ENCODE measurements around the gene GALNT18.

GALNT18 gene

DNA sequence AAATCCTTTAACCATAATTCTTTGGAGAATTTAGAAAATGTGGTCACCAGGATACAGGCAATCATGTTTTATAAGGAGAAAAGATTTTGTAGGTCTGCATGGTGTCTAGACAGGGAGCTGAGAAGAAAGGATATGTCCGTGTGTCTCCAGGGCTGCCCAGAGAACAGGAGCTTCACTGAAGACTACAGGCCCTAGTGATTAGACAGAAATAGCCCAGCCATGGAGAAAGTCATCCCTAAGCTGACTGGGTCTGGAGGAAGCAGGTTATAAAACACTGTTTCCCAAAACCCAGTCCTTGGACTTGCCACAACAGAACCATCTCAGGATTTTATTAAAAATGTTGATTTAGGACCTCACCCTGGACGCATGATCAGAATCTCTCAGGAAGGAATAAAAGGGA, 84.4 kb downstream of the GALNT18 start:
- no peak for DNase-seq (ENCODE audit: low read depth)
- H3K4me3 ChIP-seq (ENCODE audit: low read length), result no peak overlapping the region
- TF ChIP-seq, protein P1, sequence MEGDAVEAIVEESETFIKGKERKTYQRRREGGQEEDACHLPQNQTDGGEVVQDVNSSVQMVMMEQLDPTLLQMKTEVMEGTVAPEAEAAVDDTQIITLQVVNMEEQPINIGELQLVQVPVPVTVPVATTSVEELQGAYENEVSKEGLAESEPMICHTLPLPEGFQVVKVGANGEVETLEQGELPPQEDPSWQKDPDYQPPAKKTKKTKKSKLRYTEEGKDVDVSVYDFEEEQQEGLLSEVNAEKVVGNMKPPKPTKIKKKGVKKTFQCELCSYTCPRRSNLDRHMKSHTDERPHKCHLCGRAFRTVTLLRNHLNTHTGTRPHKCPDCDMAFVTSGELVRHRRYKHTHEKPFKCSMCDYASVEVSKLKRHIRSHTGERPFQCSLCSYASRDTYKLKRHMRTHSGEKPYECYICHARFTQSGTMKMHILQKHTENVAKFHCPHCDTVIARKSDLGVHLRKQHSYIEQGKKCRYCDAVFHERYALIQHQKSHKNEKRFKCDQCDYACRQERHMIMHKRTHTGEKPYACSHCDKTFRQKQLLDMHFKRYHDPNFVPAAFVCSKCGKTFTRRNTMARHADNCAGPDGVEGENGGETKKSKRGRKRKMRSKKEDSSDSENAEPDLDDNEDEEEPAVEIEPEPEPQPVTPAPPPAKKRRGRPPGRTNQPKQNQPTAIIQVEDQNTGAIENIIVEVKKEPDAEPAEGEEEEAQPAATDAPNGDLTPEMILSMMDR (IDR thresholded peaks at IDR 0.05; ENCODE audit: insufficient read depth, low read depth, low read length, missing control alignments), result no peak

DNA sequence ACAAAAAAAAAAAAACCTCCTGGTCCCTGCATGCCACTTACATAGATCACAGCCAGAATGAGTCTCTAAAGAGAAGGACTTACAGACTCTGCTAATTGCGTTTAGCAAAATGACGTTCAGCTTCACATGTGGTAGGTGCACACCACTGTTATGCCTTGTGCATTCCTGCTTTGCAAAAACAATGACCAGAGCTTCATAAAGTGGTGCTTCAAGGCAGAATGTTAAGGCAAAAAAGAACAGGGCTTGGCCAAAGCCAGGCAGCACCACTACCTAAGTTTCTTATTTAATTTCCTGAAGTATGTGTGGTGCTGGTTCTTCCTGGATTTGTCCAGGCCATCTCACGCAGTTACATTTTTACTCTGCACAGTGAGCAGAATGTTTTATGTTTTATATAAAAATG, 85.2 kb downstream of the GALNT18 start:
- no peak for DNase-seq (ENCODE audit: low read depth)
- no peak overlapping the region for H3K4me3 ChIP-seq (ENCODE audit: low read length)
- TF ChIP-seq, protein P1 (IDR thresholded peaks at IDR 0.05; ENCODE audit: insufficient read depth, low read depth, low read length, missing control alignments), result no peak

DNA sequence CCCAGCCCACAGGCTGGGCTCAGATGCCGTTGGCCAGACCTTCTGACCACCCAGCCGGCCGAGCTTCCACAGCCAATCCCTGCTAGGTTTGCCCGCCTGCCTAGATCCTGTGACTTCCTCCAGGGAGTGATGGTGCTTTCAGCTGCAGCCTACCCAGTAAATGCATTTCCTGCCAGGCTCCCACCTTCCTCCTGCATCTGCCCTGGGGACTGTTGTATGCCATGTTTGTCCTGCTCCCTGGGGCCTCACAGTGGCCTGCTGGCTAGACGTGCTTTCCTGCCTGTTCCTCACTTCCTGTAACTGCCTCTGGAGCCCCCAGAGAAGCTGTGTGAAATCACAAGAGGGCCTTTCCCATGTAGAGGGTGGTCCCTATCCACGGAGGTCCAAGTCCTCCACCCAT, 86.2 kb downstream of the GALNT18 start:
- no peak for DNase-seq (ENCODE audit: low read depth)
- H3K4me3 ChIP-seq (ENCODE audit: low read length), result no peak overlapping the region
- TF ChIP-seq, protein P1 (IDR thresholded peaks at IDR 0.05; ENCODE audit: insufficient read depth, low read depth, low read length, missing control alignments), result no peak

DNA sequence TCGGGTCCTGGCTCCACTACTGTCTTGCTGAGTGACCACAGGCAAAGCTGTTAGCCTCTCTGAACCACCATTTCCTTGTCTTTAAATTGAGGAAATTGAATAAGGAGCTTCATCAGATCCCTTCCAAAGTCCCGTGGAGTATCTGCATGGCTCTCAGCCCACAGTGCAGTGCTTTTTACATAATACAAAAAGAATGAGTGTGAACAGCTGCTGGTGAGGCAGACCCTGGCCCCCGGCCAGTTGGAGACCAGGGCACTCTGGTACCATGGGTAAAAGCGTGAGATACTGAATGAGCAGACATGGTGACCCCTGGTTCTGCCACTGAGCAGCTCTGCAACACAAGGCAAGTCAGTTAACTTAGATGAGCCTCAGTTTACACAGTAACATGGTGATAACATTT, 86.8 kb downstream of the GALNT18 start:
- TF ChIP-seq, protein P1 (IDR thresholded peaks at IDR 0.05; ENCODE audit: insufficient read depth, low read depth, low read length, missing control alignments), result no peak
- no peak for DNase-seq (ENCODE audit: low read depth)

DNA sequence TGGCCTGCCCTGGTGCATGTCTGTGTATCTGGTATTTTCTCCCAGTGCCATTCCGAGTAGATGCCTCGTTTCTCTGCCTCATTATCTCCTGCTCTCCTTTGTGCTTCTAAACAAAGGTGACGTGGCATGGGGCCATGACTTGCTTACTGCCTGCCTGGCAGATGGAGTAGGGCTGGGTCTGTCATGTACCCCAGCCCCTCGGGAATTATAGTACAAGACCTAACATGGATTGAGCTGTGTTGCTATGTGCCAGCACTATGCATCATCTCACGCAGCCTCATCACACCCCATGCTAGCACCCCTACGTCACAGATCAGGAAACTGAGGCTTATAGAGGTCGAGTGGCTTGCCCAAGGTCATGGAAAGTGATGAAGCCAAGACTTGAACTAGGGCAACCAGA, 88.1 kb downstream of the GALNT18 start:
- no peak for DNase-seq (ENCODE audit: low read depth)
- H3K4me3 ChIP-seq (ENCODE audit: low read length), result no peak overlapping the region
- TF ChIP-seq, protein P1 (IDR thresholded peaks at IDR 0.05; ENCODE audit: insufficient read depth, low read depth, low read length, missing control alignments), result no peak

More for the DNA sequence above, 86.8 kb downstream of the GALNT18 start:
- no peak overlapping the region for H3K4me3 ChIP-seq (ENCODE audit: low read length)

DNA sequence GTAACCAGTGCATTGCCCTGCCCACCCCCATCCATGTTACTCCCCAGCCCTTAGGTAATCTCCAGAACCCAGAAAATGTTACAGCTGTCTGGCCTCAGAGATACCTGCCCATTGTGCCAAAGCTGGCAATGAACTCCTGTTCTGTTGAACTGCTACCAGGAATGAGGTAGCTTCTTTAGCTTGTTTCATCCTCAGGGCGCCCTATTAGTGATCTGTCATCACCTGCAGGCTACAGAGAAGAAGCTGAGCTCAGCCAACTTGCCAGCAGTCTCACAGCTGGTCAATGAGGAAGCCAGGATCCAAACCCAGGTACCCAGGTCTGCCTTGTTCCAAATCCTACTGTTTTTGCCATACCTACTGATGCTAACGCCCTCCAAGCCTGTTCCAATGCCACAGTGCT, 88.7 kb downstream of the GALNT18 start:
- no peak for DNase-seq (ENCODE audit: low read depth)
- H3K4me3 ChIP-seq (ENCODE audit: low read length), result no peak overlapping the region
- TF ChIP-seq, protein P1 (IDR thresholded peaks at IDR 0.05; ENCODE audit: insufficient read depth, low read depth, low read length, missing control alignments), result no peak

DNA sequence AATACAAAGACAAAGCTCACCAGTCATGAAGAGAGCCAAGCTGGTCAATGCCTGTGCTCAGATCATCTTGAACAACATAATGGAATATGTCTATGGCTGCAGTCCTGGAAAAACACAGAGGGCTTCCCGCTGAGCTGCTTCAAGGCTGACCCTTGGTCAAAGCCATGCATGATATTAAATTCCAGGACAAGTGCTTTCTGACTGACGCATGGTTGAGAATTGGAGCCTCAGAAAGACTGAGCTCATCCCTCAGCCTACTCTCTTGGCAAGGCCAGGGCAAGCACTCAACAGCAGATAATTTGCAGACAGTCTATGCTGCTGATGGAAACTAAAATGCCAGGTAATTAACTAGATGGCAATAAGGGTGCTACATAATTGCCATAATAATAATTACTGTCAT, 89.2 kb downstream of the GALNT18 start:
- no peak overlapping the region for H3K4me3 ChIP-seq (ENCODE audit: low read length)
- TF ChIP-seq, protein P1 (IDR thresholded peaks at IDR 0.05; ENCODE audit: insufficient read depth, low read depth, low read length, missing control alignments), result no peak
- no peak for DNase-seq (ENCODE audit: low read depth)

Data from epithelial cell of esophagus (primary cell).